ENCODE results near the gene OR10G3. TPM values are rescaled to one million over a fixed set of nuclear protein-coding genes. Genes with fewer than 3 reads are reported as not detected.

OR10G3 gene
- total RNA-seq, 4 donors from 2014 or later = not detected

DNA sequence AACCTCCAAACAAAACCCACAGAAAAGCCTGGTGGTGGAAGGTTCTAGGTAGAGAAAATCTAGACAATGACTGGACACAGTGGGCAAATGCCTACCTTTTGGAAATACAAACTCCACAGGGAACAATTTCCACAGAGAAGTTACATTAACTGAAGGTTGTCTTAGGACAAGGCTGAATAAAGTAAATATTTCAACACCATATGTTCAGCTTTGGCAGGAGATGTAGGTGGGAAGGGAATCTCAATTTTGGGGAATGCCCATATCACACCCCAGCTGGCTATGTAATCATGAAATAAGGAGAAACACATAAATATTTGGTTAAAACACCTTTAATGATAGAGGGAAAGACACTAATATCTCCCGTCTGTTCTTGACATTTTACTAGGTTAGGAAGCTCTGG lies 59.1 kb downstream of the OR10G3 start:
- no peak overlapping the region for H3K4me3 ChIP-seq
- no peaks in the 10 kb centered on the region for H3K36me3 ChIP-seq
- H3K4me1 ChIP-seq = no peaks in the 10 kb centered on the region
- no peaks in the 10 kb centered on the region for H3K27me3 ChIP-seq
- no peak for DNase-seq
- no peak for TF ChIP-seq POLR2A (IDR thresholded peaks at IDR 0.05)
- TF ChIP-seq, protein P1, sequence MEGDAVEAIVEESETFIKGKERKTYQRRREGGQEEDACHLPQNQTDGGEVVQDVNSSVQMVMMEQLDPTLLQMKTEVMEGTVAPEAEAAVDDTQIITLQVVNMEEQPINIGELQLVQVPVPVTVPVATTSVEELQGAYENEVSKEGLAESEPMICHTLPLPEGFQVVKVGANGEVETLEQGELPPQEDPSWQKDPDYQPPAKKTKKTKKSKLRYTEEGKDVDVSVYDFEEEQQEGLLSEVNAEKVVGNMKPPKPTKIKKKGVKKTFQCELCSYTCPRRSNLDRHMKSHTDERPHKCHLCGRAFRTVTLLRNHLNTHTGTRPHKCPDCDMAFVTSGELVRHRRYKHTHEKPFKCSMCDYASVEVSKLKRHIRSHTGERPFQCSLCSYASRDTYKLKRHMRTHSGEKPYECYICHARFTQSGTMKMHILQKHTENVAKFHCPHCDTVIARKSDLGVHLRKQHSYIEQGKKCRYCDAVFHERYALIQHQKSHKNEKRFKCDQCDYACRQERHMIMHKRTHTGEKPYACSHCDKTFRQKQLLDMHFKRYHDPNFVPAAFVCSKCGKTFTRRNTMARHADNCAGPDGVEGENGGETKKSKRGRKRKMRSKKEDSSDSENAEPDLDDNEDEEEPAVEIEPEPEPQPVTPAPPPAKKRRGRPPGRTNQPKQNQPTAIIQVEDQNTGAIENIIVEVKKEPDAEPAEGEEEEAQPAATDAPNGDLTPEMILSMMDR (IDR thresholded peaks at IDR 0.05) = no peak
- no peak overlapping the region for H3K27ac ChIP-seq
- H3K9me3 ChIP-seq = no peaks in the 10 kb centered on the region

DNA sequence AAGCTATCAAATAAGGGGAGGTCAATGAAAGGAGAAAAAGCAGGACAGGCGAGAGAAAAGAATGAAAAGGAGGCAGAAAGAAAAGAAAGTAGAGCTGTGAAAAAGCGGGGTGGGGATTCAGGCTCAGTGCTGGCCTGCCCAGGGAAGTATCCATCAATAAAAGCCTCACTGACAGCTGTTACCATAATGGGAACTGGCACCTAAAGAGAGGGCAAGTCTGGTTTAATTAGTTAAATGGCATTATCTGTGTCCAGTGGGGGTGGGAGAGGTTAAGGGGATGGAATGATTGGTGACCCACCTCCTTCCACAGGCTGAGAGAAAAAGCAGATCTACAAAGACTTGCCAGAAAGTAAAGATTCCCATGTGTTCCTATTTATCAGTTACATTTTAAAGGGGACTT lies 61.2 kb downstream of the OR10G3 start:
- DNase-seq = no peak

More for the DNA sequence above, 61.2 kb downstream of the OR10G3 start:
- Histone ChIP-seq H3K27me3 (no peaks in the 10 kb centered on the region), H3K36me3 (no peaks in the 10 kb centered on the region), H3K4me3 (no peak overlapping the region), H3K9me3 (no peaks in the 10 kb centered on the region), H3K4me1 (no peaks in the 10 kb centered on the region), H3K27ac (no peak overlapping the region)
- TF ChIP-seq POLR2A (IDR thresholded peaks at IDR 0.05) = no peak
- TF ChIP-seq, protein P1 (IDR thresholded peaks at IDR 0.05) = no peak

Other genes with a start within 250 kb of the OR10G3 start
- gene SUPT16H, start 196.1 kb downstream of the OR10G3 start, total RNA-seq = 10 to 100 TPM; 25.7 to 86.6 (median 37.5) TPM
- gene CHD8, start 124.0 kb downstream of the OR10G3 start, total RNA-seq = 100 to 1,000 TPM in 1 of 4 donors, 10 to 100 TPM in 3; 46.2 to 112 (median 78.4) TPM
- 10 to 100 TPM in 3 of 4 donors, 1 to 10 TPM in 1; 7.4 to 22.4 (median 20.8) TPM for gene RAB2B, start 103.1 kb downstream of the OR10G3 start, total RNA-seq
- 10 to 100 TPM; 31.4 to 74.5 (median 61.7) TPM for gene TOX4, start 102.9 kb downstream of the OR10G3 start, total RNA-seq
- 100 to 1,000 TPM in 1 of 4 donors, 10 to 100 TPM in 3; 32.9 to 130 (median 44.3) TPM for gene METTL3, start 68.7 kb downstream of the OR10G3 start, total RNA-seq
- gene SALL2, start 53.7 kb downstream of the OR10G3 start, total RNA-seq = 1 to 10 TPM; 1.4 to 5.0 (median 4.0) TPM
- gene OR10G2, start 54.9 kb upstream of the OR10G3 start, total RNA-seq = not detected
- not detected for gene OR4E2, start 73.8 kb upstream of the OR10G3 start, total RNA-seq
- not detected for gene OR4E1, start 93.7 kb upstream of the OR10G3 start, total RNA-seq

Data from Peyer's patch (tissue), 4 donors.